GM23338 (cell line): ENCODE measurements around the gene EEIG2.

Source experiments
- ETS1 ChIP-seq: IDR thresholded peaks from 2 replicates; pipeline ENCODE4 v1.6.1; 2016; ENCODE audit warnings: antibody characterized with exemption
- EZH2 ChIP-seq: fragments of 200-600 bp; sonication (generic); IDR thresholded peaks from one replicate; pipeline ENCODE4 v1.8.0; 2017; ENCODE audit warnings: antibody characterized with exemption, mild to moderate bottlenecking, low read depth; ENCODE audit not compliant: unreplicated experiment
- EZH2phosphoT487 ChIP-seq: fragments of 200-600 bp; sonication (generic); IDR thresholded peaks from one replicate; pipeline ENCODE4 v1.8.1; 2018; ENCODE audit warnings: antibody characterized with exemption; ENCODE audit not compliant: unreplicated experiment
- JUNB ChIP-seq: IDR thresholded peaks from one replicate; pipeline ENCODE4 v1.6.1; 2016; ENCODE audit warnings: antibody characterized with exemption; ENCODE audit not compliant: unreplicated experiment
- NANOG ChIP-seq: IDR thresholded peaks from 2 replicates; pipeline ENCODE4 v1.6.1; 2016; ENCODE audit warnings: antibody characterized with exemption, borderline replicate concordance
- POLR2AphosphoS5 ChIP-seq: IDR thresholded peaks from 2 replicates; pipeline ENCODE4 v1.6.1; 2016; ENCODE audit warnings: antibody characterized with exemption, low read depth
- REST ChIP-seq: IDR thresholded peaks from one replicate; pipeline ENCODE4 v1.6.1; 2018; ENCODE audit warnings: antibody characterized with exemption; ENCODE audit not compliant: unreplicated experiment
- STAT1 ChIP-seq: IDR thresholded peaks from one replicate; pipeline ENCODE4 v1.6.1; 2016; ENCODE audit warnings: antibody characterized with exemption; ENCODE audit not compliant: unreplicated experiment
- ZNF114 ChIP-seq: fragments of 250-450 bp; sonication (Bioruptor Pico); IDR thresholded peaks from 2 replicates; pipeline ENCODE4 v1.5.0; 2020; ENCODE audit warnings: mild to moderate bottlenecking, moderate library complexity
- ZNF331 ChIP-seq: fragments of 250-450 bp; sonication (Bioruptor Pico); IDR thresholded peaks from 2 replicates; pipeline ENCODE4 v1.5.0; 2020; ENCODE audit warnings: low read depth, mild to moderate bottlenecking, moderate library complexity
- TF ChIP-seq, protein P1 (sequence below), 2 experiments: fragments of 200-600 bp in 1 of 2; sonication (generic) in 1 of 2; conservative IDR thresholded peaks; 2 replicates each; pipeline versions ENCODE4 v1.5.1 to v1.6.1; 2016 to 2017; ENCODE audit warnings: antibody characterized with exemption in 2 of 2, low read depth in 2 of 2, mild to moderate bottlenecking in 2 of 2, moderate library complexity in 1 of 2

- TF ChIP-seq, protein P1, sequence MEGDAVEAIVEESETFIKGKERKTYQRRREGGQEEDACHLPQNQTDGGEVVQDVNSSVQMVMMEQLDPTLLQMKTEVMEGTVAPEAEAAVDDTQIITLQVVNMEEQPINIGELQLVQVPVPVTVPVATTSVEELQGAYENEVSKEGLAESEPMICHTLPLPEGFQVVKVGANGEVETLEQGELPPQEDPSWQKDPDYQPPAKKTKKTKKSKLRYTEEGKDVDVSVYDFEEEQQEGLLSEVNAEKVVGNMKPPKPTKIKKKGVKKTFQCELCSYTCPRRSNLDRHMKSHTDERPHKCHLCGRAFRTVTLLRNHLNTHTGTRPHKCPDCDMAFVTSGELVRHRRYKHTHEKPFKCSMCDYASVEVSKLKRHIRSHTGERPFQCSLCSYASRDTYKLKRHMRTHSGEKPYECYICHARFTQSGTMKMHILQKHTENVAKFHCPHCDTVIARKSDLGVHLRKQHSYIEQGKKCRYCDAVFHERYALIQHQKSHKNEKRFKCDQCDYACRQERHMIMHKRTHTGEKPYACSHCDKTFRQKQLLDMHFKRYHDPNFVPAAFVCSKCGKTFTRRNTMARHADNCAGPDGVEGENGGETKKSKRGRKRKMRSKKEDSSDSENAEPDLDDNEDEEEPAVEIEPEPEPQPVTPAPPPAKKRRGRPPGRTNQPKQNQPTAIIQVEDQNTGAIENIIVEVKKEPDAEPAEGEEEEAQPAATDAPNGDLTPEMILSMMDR (conservative IDR thresholded peaks at IDR 0.05; ENCODE audit: low read depth in 2 of 2): no peak
- TF ChIP-seq NANOG: no peak
- no peak for TF ChIP-seq EZH2
- no peak for TF ChIP-seq ZNF114 (CRISPR knock-in tag)
- no peak for TF ChIP-seq REST
- no peak for TF ChIP-seq ETS1
- no peak for TF ChIP-seq STAT1
- TF ChIP-seq POLR2AphosphoS5: no peak
- TF ChIP-seq JUNB: no peak
- no peak for TF ChIP-seq ZNF331 (CRISPR knock-in tag)
- no peak for TF ChIP-seq EZH2phosphoT487
Observed at GRCh38 chr1:108590441-108590840, 30.5 kb downstream of the EEIG2 start.
